ENCODE results near the gene OR10A6.

DNA sequence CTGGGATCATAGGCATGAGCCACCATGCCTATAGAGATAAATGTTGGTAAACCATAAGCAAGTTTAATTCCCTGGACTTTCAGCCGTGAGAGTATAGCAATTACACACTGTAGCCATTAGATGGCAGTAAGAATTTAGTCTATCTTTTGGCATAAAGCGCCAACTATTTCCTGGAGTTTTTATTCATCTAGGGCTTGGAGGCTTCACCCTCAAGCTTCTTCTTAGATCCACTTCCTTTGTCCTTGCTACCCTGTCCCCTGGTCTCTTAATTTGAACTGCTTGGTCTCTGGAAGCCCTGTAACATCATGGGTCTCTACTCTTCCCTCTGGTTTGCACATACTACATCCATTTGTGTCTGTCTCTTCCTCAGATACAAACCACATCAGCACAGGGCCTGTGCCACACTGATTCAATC is 38.2 kb downstream of the OR10A6 start:
- peak; percentile 35 to 74 (median 58) for TF ChIP-seq CTCF (IDR thresholded peaks at IDR 0.05 in 8 of 11, conservative IDR thresholded peaks at IDR 0.05 in 3 of 11)
- TF ChIP-seq POLR2A (IDR thresholded peaks at IDR 0.05) = no peak
- no peak for TF ChIP-seq POLR2AphosphoS5 (IDR thresholded peaks at IDR 0.05)

Measured in spleen (tissue), 7 donors.